Naive thymus-derived CD8-positive, alpha-beta T cell (primary cell): ENCODE results near the gene AIFM3. TPM values are rescaled to one million over a fixed set of nuclear protein-coding genes. Genes with fewer than 3 reads are reported as not detected.
A peak's percentile ranks its signal among the peaks of the same experiment; 100 is the strongest.
"Not testable (repeated sequence)": the region's sequence is repeated elsewhere in the genome, so short reads cannot be mapped to it uniquely, and the experiment has no call there.

Source experiments
- ATAC-seq, 2 donors: fragments of 150-1000 bp; cut with Tn5 transposase in 1 of 2; sonication (Bioruptor Pico), chemical (Tn5 transposase) in 1 of 2; 1 replicate in 1 of 2; 2 replicates in 1 of 2; pipeline ENCODE4 v1.10.0; 2021; ENCODE audit warnings: mild to moderate bottlenecking in 2 of 2, moderate library complexity in 2 of 2
- POLR2A ChIA-PET: fragments of 350-600 bp; sonication (Branson Sonifier 250); formaldehyde crosslinking; loops from one replicate; lab custom pipeline; 2021; ENCODE audit warnings: antibody characterized with exemption; lab: Charles Lee
- DNase-seq, 10 donors: peaks; one replicate each; pipeline versions ENCODE4 v3.0.0 to v3.0.0-alpha.2; 2020 to 2022
- H3K27ac Mint-ChIP-seq, 10 donors: one replicate each; pipeline ENCODE4 v1.8.0; 2020 to 2022; ENCODE audit warnings: mild to moderate bottlenecking in 10 of 10, mixed read lengths in 10 of 10, moderate library complexity in 4 of 10, inconsistent platforms in 1 of 10
- H3K27me3 Mint-ChIP-seq, 5 donors: one replicate each; pipeline ENCODE4 v1.8.0; 2021 to 2022; ENCODE audit warnings: mixed read lengths in 5 of 5
- H3K36me3 Mint-ChIP-seq, 3 donors: one replicate each; pipeline ENCODE4 v1.8.0; 2020 to 2022; ENCODE audit warnings: mixed read lengths in 3 of 3, mild to moderate bottlenecking in 2 of 3, inconsistent platforms in 1 of 3
- H3K4me1 Mint-ChIP-seq, 4 donors: one replicate each; pipeline ENCODE4 v1.8.0; 2021 to 2022; ENCODE audit warnings: mixed read lengths in 4 of 4
- H3K4me3 Mint-ChIP-seq, 10 donors: one replicate each; pipeline ENCODE4 v1.8.0; 2020 to 2022; ENCODE audit warnings: mild to moderate bottlenecking in 10 of 10, mixed read lengths in 10 of 10, moderate library complexity in 6 of 10, inconsistent platforms in 1 of 10
- H3K9me3 Mint-ChIP-seq, 9 donors: one replicate each; pipeline ENCODE4 v1.8.0; 2020 to 2022; ENCODE audit warnings: mixed read lengths in 9 of 9, mild to moderate bottlenecking in 3 of 9, inconsistent platforms in 1 of 9, moderate library complexity in 1 of 9
- polyA plus RNA-seq, 3 donors: library from polyadenylated mRNA; unstranded; fragments of 300-500 nt; fragmentation: Illumina TruSeq; gene quantifications; one replicate each; pipeline ENCODE4 v1.2.3, GENCODE V29; 2021
- total RNA-seq, 8 experiments: library from RNA in 2 of 8; stranded (reverse) in 2 of 8; gene quantifications; one replicate each; pipeline ENCODE4 v1.2.3 and lab custom pipeline; 2021 to 2026

AIFM3 gene
- total and polyA plus RNA-seq, 5 experiments from 2014 or later = 0.16 to 1.3 (median 0.47) TPM

DNA sequence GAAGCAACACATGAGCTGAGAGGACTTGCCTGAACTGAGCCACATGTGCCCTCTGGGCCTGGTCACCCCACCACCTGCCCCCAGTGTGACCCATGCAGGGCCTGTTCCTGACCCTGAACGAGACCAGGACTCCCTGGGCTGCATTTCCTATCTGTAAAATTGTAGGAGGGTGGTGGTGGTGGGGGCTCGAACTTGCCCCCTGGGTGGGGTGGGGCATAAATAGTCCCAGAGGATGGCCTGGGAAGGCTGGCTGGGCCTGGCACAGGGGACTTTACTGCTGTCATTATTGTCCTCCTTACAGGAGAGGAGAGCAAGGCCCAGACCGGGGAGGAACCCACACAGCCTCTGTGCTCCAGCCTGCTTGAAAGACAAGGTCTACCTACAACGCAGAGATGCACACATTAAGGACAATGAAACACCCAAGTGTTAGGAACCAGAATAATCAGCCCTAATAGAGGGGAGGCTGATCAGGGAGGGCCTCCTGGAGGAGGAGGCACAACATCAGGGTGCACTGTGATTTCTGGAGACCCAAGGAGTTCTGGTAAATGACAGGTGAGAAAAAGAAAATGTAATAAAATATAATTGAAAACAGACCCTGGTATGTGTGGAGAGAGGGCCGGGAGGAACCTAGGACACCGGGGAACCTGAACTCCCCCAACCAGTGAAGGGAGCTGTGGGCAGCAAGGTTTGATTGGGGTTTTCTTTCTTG is 2.8 kb upstream of the AIFM3 start:
- Mint-ChIP-seq H3K27me3 (peaks cover 8 to 23% (median 10%) of the 10 kb centered on the region in 5 donors), H3K4me1 (peaks cover 7 to 32% (median 14%) of the 10 kb centered on the region in 4 donors), H3K9me3 (no peaks in the 10 kb centered on the region), H3K36me3 (no peaks in the 10 kb centered on the region), H3K27ac (peak overlapping the region in 1 of 10 donors; percentile 74), H3K4me3 (peak overlapping the region; percentile 73 to 88 (median 82))
- ATAC-seq = peak; percentile 34 to 46
- POLR2A ChIA-PET = interaction anchor here (1.4 kb wide), 1 partner anchor 18 kb away, joined by 4 read pairs; the partner anchor contains the start of gene LZTR1
- no peak for DNase-seq

DNA sequence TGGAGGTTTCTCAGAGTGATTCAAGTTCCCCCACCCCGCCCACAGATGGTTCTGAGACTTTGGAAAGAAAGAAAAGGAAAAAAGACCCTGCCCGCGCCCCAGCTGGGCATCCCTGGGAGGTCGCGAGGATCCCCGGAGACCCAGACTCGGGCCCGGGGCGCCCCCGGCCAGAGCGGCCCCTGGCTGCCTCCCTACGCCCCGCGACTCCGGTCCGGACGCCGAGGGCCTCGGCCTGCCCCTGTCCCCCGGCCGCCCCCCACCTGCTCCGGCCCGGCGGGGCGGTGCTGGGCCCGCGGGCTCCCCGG is 2.3 kb upstream of the AIFM3 start:
- peaks cover 7 to 32% (median 14%) of the 10 kb centered on the region in 4 donors for H3K4me1 Mint-ChIP-seq
- peak overlapping the region in 1 of 10 donors; percentile 70 for H3K27ac Mint-ChIP-seq
- ATAC-seq (no peak), DNase-seq (no peak)
- H3K9me3 Mint-ChIP-seq = no peaks in the 10 kb centered on the region
- POLR2A ChIA-PET = interaction anchor here (1.4 kb wide), 1 partner anchor 18 kb away, joined by 4 read pairs; the partner anchor contains the start of gene LZTR1
- no peaks in the 10 kb centered on the region for H3K36me3 Mint-ChIP-seq
- H3K27me3 Mint-ChIP-seq = peaks cover 8 to 23% (median 10%) of the 10 kb centered on the region in 5 donors
- peak overlapping the region; percentile 73 to 88 (median 82) for H3K4me3 Mint-ChIP-seq

DNA sequence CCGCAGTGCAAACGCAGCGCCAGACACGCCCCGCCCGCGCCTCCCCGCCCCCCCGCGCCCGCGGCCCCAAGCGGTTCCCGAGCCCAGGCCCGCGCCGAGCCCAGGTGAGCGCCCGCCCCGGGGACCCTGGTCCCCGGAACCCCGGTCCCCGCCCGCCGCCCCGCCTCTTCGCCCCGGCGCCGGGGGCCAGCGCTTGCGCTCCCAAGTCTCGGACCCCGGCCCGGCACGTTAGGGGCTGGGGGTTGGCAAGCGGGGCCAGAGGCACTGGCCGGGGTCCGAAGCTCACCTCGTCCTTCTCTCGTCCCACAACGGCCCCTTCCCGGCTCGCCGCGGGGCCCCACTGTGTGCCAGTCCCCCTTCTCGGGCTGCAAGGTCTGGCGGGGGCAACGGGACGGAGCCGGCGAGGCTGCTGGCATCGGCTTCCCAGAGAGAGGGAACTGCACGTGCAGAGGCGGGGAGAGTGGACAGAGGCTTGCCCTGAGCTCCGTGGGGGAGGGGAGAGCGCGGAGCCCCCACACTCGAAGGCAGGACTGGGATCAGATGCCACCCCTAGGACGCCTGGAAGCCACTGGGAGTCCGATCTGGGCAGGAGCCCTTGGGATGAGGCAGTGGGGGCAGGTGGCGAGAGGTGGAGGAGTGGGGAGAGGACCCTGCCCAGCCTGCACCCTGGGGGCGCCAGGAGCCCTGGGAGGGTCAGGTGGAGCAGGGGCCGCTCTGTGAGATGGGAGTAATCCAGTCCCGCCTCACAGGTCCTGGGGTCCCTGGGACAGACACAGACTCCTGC is 1.8 kb upstream of the AIFM3 start:
- POLR2A ChIA-PET = interaction anchor here (1.4 kb wide), 1 partner anchor 17 kb away, joined by 4 read pairs; the partner anchor contains the start of gene LZTR1
- peak; percentile 58 to 68 for ATAC-seq
- no peaks in the 10 kb centered on the region for H3K9me3 Mint-ChIP-seq
- H3K27me3 Mint-ChIP-seq = peaks cover 5 to 18% (median 7%) of the 10 kb centered on the region in 5 donors
- peak in 2 of 10 donors; percentile 23 to 39 for DNase-seq
- peak overlapping the region in 9 of 10 donors; percentile 15 to 80 (median 59) for H3K4me3 Mint-ChIP-seq
- H3K4me1 Mint-ChIP-seq = peaks cover 6 to 32% (median 14%) of the 10 kb centered on the region in 4 donors
- no peaks in the 10 kb centered on the region for H3K36me3 Mint-ChIP-seq
- H3K27ac Mint-ChIP-seq = peak overlapping the region in 1 of 10 donors; percentile 59

DNA sequence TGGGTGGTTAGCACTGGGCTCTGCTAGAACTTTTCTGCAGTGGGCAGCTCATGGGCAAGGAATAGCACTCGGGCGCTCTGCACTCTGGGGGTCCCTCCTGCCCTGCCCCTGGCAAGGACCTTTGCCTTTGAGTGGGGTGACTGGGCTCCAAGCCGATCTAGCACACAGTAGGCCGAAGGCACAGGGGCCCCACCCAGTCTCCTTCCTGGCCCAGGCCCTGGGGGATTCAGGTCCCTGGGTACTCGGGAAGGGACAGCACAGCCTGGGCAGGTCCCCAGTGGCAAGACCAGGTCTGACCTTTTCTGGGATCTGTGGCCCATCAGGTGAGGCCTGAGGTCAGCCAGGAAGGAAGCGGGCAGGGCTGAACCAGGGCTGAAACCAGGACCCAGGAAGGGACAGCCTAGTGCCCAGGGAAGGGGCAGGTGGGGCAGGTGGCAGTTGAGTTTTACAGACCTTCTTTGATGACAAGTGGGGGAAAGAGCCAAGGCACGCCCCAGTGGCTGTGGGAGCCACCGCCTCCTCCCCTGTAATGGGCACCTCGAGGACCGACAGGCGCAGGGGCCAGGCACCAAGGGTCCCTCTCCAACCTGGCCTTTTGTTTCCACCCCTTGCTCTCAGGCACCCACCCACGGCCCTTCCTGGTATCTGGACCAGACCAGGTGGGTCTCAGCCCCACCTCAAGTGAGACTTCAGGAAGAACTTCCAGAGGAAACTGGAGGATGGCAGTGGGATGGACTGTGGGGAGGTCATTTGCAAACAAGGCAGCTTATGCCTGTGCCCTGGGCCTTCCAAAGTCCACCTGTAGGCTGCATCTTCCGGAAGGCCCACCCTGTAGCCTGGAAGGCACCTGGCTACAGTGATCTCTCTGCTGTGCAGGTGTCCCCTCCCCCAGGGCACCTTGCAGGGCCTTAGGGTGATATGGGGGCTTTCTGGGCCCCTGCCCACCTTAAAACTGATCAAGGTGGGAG is 883 bp upstream of the AIFM3 start:
- no peak for DNase-seq
- Mint-ChIP-seq H3K4me1 (peaks cover 4 to 32% (median 13%) of the 10 kb centered on the region in 4 donors), H3K9me3 (no peaks in the 10 kb centered on the region), H3K27ac (peak overlapping the region in 1 of 10 donors; percentile 48), H3K27me3 (peaks cover 0 to 12% (median 2%) of the 10 kb centered on the region in 5 donors), H3K36me3 (no peaks in the 10 kb centered on the region), H3K4me3 (peak overlapping the region in 8 of 10 donors; percentile 26 to 80 (median 60))
- POLR2A ChIA-PET = no interaction called here
- no peak for ATAC-seq

DNA sequence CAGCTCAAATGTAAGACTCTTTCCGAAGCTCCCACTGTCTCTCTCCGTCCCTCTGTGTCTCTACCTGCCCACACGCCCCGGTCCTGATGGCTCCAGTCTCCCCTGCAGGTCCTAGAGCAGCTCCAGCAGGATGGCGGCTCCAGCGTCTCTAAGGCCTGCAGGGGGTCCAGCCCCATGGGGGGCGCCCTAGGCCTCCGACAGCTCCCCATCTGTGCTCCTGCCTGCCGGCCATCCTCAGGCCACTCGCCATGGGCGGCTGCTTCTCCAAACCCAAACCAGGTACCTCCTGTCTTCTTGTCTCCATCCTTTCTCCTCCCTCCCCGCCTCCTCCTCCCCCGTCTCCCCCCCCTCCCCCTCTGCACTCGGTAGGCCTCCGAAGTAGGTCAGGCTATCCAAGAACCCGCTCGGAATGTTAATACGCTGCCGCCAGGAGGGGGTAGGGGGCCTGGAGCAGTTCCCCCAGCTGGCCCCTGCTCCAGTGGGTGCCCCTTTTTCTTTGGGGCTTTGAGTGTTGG is 699 bp downstream of the AIFM3 start:
- Mint-ChIP-seq H3K36me3 (no peaks in the 10 kb centered on the region), H3K9me3 (no peaks in the 10 kb centered on the region), H3K4me1 (peaks cover 4 to 37% (median 11%) of the 10 kb centered on the region in 4 donors), H3K4me3 (no peak overlapping the region), H3K27ac (peak overlapping the region in 1 of 10 donors; percentile 25), H3K27me3 (peaks cover 0 to 9% (median 0%) of the 10 kb centered on the region in 5 donors)
- POLR2A ChIA-PET = interaction anchor here (0.7 kb wide), 1 partner anchor 138 kb away, joined by 3 read pairs; no protein-coding TSS in a partner anchor
- no peak for ATAC-seq
- no peak for DNase-seq

DNA sequence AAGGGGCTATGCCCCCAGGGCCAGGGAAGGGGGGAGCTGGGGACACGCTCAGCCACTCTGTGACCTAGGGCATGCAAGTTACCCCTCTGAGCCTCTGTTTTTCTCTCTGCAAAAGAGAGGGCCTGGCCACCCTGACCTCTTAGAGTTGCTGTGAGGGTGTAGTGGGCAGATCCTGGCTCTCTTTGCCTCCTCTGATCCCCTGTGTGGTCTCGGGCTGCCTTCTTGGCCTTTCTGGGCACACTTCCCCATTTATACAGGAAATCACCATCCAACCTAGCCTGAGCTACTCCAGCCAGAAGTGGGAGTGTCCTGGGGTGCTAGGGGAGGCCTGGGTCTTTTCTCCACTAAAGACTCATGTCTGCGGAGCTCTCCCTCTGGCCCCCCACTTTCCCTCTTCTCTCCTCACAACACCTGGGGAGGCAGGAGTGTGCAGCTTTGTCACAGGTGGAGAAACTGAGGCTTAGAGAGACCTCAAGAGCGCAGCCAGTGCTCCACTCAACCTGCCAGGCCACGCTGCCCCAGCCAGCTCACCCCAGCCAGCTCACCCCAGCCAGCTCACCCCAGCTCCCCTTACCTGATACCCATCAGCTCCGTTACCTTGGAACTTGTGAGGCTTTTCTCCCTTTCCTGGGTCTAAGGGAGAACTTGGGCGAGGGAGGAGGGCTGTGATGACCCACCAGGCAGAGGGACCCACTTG is 1.4 kb downstream of the AIFM3 start:
- ATAC-seq = no peak
- H3K36me3 Mint-ChIP-seq = no peaks in the 10 kb centered on the region
- peaks cover 0 to 9% (median 0%) of the 10 kb centered on the region in 5 donors for H3K27me3 Mint-ChIP-seq
- no peaks in the 10 kb centered on the region for H3K9me3 Mint-ChIP-seq
- no peak overlapping the region for H3K4me3 Mint-ChIP-seq
- no peak for DNase-seq
- H3K4me1 Mint-ChIP-seq = peaks cover 4 to 39% (median 11%) of the 10 kb centered on the region in 4 donors
- POLR2A ChIA-PET = no interaction called here
- H3K27ac Mint-ChIP-seq = peak overlapping the region in 1 of 10 donors; percentile 35

DNA sequence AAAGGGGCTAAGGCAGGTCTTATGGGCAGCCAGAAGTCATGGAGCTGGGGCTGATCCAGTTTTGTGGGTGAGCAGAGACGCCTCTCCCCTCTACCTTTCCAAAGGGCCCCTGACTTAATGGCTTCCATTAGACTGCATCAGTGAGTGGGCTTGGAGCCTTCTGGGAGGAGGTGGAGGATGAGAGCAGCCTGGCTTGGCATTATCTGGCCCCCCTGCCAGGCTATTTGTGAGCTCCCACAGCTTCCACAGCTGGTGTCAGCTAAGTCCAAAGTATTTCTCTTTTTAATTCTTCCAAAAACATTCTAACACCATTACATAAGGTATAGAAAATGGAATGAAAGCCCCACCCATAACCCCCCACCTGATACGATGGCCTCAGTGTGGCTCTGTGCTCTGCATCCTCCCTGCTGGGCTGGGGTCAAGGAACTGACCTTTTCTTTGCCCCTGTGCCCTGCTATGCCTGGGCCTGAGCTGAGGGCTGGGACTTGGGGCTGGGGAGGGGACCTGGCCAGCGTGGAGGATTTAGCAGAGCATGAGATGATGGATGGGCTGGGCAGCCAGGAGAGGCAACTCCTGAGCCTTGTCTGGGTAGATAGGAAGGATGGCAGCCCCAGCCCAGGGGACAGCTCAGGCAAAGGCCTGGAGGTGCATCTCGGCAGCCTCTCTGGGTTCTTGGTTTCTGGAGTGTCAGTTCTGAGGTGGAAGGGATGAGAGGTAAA is 4.0 kb downstream of the AIFM3 start:
- DNase-seq (no peak), ATAC-seq (no peak)
- H3K27ac Mint-ChIP-seq = peak overlapping the region in 2 of 10 donors; percentile 21 to 75
- no peaks in the 10 kb centered on the region for H3K36me3 Mint-ChIP-seq
- H3K27me3 Mint-ChIP-seq = peaks cover 0 to 2% (median 0%) of the 10 kb centered on the region in 5 donors
- no peaks in the 10 kb centered on the region for H3K9me3 Mint-ChIP-seq
- POLR2A ChIA-PET = no interaction called here
- H3K4me3 Mint-ChIP-seq = no peak overlapping the region
- peaks cover 0 to 27% (median 0%) of the 10 kb centered on the region in 4 donors for H3K4me1 Mint-ChIP-seq

DNA sequence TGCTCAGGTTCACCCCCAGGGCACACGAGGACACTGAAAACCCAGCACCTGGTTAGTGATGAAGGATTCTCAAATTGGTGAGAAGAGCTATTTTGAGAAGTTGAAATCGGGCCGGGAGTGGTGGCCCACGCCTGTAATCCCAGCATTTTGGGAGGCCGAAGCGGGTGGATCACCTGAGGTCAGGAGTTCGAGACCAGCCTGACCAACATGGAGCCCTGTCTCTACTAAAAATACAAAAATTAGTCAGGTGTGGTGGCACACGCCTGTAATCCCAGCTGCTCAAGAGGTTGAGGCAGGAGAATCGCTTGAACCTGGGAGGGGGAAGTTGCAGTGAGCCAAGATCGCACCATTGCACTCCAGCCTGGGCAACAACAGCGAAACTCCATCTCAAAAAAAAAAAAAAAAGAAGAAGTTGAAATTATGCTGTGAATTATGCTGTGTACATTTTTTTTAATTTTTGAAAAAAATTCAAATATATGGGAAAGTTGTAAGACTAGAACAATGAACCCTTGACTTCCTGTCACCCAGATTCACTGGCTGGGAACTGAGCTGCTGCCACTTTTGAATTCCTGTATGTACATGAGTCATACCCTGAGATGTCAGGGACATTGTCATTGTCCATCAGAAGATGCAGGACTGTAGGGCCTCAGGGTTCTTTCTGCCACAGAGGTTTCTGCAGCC is 5.1 kb downstream of the AIFM3 start:
- H3K27me3 Mint-ChIP-seq, H3K36me3 Mint-ChIP-seq, H3K4me3 Mint-ChIP-seq, DNase-seq, ATAC-seq, H3K9me3 Mint-ChIP-seq: not testable (repeated sequence)
- Mint-ChIP-seq H3K4me1 (peaks cover 0 to 24% (median 0%) of the 10 kb centered on the region in 4 donors), H3K27ac (peak overlapping the region in 2 of 10 donors; percentile 14 to 21)
- POLR2A ChIA-PET = interaction anchor here (1.0 kb wide), 1 partner anchor 30 kb away, joined by 3 read pairs; the partner anchor contains the start of gene THAP7

DNA sequence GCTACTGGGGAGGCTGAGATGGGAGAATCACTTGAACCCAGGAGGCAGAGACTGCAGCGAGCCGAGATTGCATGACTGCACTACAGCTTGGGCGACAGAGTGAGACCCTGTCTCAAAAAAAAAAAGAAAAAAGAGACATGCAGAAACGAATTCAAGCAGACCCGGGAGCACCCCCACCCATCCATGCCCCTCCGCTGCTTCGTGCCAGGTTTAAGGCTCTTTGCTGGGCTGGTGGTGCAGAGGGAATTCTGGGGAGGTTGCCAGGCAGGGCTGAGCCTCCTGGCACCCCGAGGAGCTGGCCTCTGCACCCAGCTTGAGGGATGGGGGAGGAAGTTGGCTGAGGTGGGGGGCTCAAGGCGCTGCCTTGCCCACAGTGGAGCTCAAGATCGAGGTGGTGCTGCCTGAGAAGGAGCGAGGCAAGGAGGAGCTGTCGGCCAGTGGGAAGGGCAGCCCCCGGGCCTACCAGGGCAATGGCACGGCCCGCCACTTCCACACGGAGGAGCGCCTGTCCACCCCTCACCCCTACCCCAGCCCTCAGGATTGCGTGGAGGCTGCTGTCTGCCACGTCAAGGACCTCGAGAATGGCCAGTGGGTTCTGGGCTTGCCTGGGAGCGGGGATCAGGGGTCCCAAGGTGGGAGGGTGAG is 6.0 kb downstream of the AIFM3 start:
- H3K36me3 Mint-ChIP-seq = no peaks in the 10 kb centered on the region
- peak overlapping the region in 1 of 10 donors; percentile 14 for H3K27ac Mint-ChIP-seq
- peaks cover 0 to 20% (median 0%) of the 10 kb centered on the region in 4 donors for H3K4me1 Mint-ChIP-seq
- no peak for DNase-seq
- no peak for ATAC-seq
- POLR2A ChIA-PET = interaction anchor here (1.0 kb wide), 1 partner anchor 29 kb away, joined by 3 read pairs; the partner anchor contains the start of gene THAP7
- H3K4me3 Mint-ChIP-seq = no peak overlapping the region
- H3K9me3 Mint-ChIP-seq = no peaks in the 10 kb centered on the region
- H3K27me3 Mint-ChIP-seq = peaks cover 0 to 4% (median 0%) of the 10 kb centered on the region in 5 donors
